Right lobe of liver (tissue), 6 donors: ENCODE measurements around the gene KLHL2. TPM values are rescaled to one million over a fixed set of nuclear protein-coding genes. Genes with fewer than 3 reads are reported as not detected.

Experiments used
- ATAC-seq, 4 donors: fragments of 200-7000 bp; cut with Tn5 transposase; one replicate each; pipeline ENCODE4 v1.9.1; 2020; ENCODE audit warnings: mild to moderate bottlenecking in 4 of 4, moderate library complexity in 4 of 4
- DNase-seq, 3 donors: peaks; one replicate each; pipeline ENCODE4 v3.0.0-alpha.2; 2020
- H3K27ac ChIP-seq, 3 donors: fragments of 200-600 bp; one replicate each; pipeline ENCODE4 v1.8.0; 2022
- H3K27me3 ChIP-seq, 2 donors: fragments of 200-600 bp; one replicate each; pipeline ENCODE4 v1.8.0; 2022
- H3K36me3 ChIP-seq, 4 donors: fragments of 200-600 bp; sonication (generic) in 1 of 4; one replicate each; pipeline versions ENCODE4 v1.5.1 to v1.8.0; 2017 to 2022; ENCODE audit warnings: control low read depth in 1 of 4
- H3K4me1 ChIP-seq, 4 donors: fragments of 200-600 bp; sonication (generic) in 1 of 4; one replicate each; pipeline versions ENCODE4 v1.5.1 to v1.8.0; 2017 to 2022; ENCODE audit warnings: control low read depth in 1 of 4
- H3K4me3 ChIP-seq, 3 donors: fragments of 200-600 bp; one replicate each; pipeline ENCODE4 v1.8.0; 2022
- H3K9me3 ChIP-seq, 4 donors: fragments of 200-600 bp; sonication (generic) in 1 of 4; one replicate each; pipeline versions ENCODE4 v1.5.1 to v1.8.0; 2017 to 2022; ENCODE audit warnings: control low read depth in 1 of 4
- POLR2A ChIP-seq: fragments of 450-650 bp; IDR thresholded peaks from one replicate; pipeline ENCODE4 v1.6.1; 2017; ENCODE audit warnings: antibody characterized with exemption, mild to moderate bottlenecking
- WGBS: methylation state at CpG from one replicate; pipeline ENCODE4 v1.1.6; 2018; ENCODE audit warnings: low coverage, low lambda C conversion rate; ENCODE audit not compliant: insufficient coverage; ENCODE audit errors: missing lambda C conversion rate; 5-methylcytosine and 5-hydroxymethylcytosine counted together
- intact Hi-C, 2 donors: fragments of 100-400 bp; cut with DNase I; formaldehyde crosslinking; loops; one replicate each; pipeline versions ENCODE4 v1.11.2 to v1.14.1; 2022
- total RNA-seq, 6 experiments: library from RNA; depleted of rRNA in 2 of 6; stranded (reverse); fragments of >200 nt in 2 of 6; fragmentation: NEBNext Ultra II Directional in 3 of 6; extraction: Animal tissue kit (Norgen Biotek cat#: 25700) in 3 of 6; gene quantifications; one replicate each; pipeline versions ENCODE4 v1.1.0 to v1.2.4, GENCODE V29; 2016 to 2023
- TF ChIP-seq, protein P1 (sequence below), 4 donors: fragments of 200-600 bp in 3 of 4; fragments of 450-650 bp in 1 of 4; IDR thresholded peaks; one replicate each; pipeline versions ENCODE4 v1.5.1 to v1.8.0; 2016 to 2022; ENCODE audit warnings: antibody characterized with exemption in 4 of 4, mild to moderate bottlenecking in 2 of 4
- donor health status: DM: no; HTN: yes; CAD: no.
- donor health status: DM: no; HTN: no; CAD: no.
- donor health status: DM: no; HTN: no; CAD: no.
- donor health status: DM: no; HTN: yes; CAD: no.
- donor health status: DM: no; HTN: yes; CAD: no.

The KLHL2 gene
- total RNA-seq, 6 experiments from 2014 or later = 15.6 to 25.3 (median 20.3) TPM

DNA sequence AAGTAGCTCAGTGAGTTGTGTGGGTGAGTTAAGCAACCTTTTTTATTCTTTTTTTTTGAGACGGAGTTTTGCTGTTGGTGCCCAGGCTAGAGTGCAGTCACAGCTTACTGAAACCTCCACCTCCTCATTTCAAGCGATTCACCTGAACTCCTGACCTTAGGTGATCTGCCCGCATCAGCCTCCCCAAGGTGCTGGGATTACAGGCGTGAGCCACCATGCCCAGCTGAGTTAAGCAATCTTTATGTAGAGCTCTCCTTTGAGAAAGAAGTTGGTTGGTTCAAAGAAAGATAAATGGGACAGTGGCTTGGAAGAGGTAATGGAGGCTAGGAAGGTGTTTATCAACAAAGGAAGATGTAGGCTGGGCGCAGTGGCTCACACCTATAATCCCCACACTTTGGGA, 123.3 kb downstream of the KLHL2 start:
- Histone ChIP-seq H3K27ac (peak overlapping the region in 2 of 3 donors; percentile 96 to 98), H3K9me3 (no peaks in the 10 kb centered on the region), H3K27me3 (no peaks in the 10 kb centered on the region), H3K4me3 (peak overlapping the region; percentile 69 to 93 (median 86)), H3K4me1 (peaks cover 0 to 38% (median 9%) of the 10 kb centered on the region in 4 donors), H3K36me3 (peaks cover 0 to 25% (median 0%) of the 10 kb centered on the region in 4 donors)
- WGBS = 46% methylated on average over 5 of the region's 5 CpGs
- intact Hi-C loops = no loop called here
- ATAC-seq (no peak), DNase-seq (no peak)
- TF ChIP-seq POLR2A = no peak
- TF ChIP-seq, protein P1, sequence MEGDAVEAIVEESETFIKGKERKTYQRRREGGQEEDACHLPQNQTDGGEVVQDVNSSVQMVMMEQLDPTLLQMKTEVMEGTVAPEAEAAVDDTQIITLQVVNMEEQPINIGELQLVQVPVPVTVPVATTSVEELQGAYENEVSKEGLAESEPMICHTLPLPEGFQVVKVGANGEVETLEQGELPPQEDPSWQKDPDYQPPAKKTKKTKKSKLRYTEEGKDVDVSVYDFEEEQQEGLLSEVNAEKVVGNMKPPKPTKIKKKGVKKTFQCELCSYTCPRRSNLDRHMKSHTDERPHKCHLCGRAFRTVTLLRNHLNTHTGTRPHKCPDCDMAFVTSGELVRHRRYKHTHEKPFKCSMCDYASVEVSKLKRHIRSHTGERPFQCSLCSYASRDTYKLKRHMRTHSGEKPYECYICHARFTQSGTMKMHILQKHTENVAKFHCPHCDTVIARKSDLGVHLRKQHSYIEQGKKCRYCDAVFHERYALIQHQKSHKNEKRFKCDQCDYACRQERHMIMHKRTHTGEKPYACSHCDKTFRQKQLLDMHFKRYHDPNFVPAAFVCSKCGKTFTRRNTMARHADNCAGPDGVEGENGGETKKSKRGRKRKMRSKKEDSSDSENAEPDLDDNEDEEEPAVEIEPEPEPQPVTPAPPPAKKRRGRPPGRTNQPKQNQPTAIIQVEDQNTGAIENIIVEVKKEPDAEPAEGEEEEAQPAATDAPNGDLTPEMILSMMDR (IDR thresholded peaks at IDR 0.05) = no peak

DNA sequence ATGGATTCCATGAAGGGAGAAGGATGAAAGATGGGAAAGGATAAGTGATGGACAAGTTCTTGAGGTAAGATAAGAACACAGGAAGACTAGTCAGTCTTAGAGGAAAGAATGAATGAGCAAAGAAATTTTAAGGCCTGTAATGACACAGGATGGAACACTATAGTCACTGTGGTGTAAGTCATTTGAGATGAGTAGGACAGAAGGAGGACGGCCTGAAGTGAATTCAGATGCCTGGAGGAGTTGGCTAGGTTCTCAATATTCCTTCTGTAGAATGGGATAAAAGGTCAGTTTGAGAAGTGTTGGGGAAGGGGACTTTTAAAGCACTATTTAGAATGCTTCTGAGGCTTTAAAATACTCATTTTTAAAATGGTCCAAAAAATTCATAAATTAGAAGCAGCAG, 124.0 kb downstream of the KLHL2 start:
- Histone ChIP-seq H3K36me3 (peaks cover 0 to 31% (median 0%) of the 10 kb centered on the region in 4 donors), H3K4me3 (peak overlapping the region; percentile 69 to 93 (median 86)), H3K4me1 (peaks cover 0 to 43% (median 10%) of the 10 kb centered on the region in 4 donors), H3K27ac (peak overlapping the region in 2 of 3 donors; percentile 1 to 98), H3K9me3 (no peaks in the 10 kb centered on the region), H3K27me3 (no peaks in the 10 kb centered on the region)
- TF ChIP-seq, protein P1 (IDR thresholded peaks at IDR 0.05) = no peak
- no peak for TF ChIP-seq POLR2A
- ATAC-seq (no peak), DNase-seq (no peak)
- intact Hi-C loops = no loop called here
- 41% methylated on average over 1 of the region's 1 CpG for WGBS

DNA sequence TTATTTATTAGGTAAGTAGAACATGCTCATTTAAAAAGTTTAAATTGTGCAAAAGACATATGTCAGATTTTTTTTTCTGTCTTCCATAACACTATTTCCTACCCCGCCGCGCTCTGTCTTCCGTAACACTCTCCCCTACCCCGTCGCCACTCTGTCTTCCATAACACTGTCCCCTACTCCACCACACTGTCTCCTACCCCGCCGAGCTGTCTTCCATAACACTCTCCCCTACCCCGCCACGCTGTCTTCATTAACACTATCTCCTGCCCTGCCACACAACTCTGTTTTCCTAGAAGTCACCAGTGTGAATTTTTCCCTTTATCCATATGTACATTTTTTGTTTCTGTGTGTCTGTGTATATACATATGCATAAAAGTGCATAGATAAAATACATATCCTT, 124.5 kb downstream of the KLHL2 start:
- Histone ChIP-seq H3K27me3 (no peaks in the 10 kb centered on the region), H3K4me1 (peaks cover 0 to 46% (median 12%) of the 10 kb centered on the region in 4 donors), H3K9me3 (no peaks in the 10 kb centered on the region), H3K36me3 (peaks cover 0 to 34% (median 0%) of the 10 kb centered on the region in 4 donors), H3K4me3 (peak overlapping the region in 2 of 3 donors; percentile 86 to 93), H3K27ac (peak overlapping the region in 1 of 3 donors; percentile 98)
- TF ChIP-seq POLR2A = no peak
- TF ChIP-seq, protein P1 (IDR thresholded peaks at IDR 0.05) = no peak
- intact Hi-C loops = no loop called here
- 25% methylated on average over 10 of the region's 10 CpGs for WGBS
- ATAC-seq = no peak
- DNase-seq = no peak

DNA sequence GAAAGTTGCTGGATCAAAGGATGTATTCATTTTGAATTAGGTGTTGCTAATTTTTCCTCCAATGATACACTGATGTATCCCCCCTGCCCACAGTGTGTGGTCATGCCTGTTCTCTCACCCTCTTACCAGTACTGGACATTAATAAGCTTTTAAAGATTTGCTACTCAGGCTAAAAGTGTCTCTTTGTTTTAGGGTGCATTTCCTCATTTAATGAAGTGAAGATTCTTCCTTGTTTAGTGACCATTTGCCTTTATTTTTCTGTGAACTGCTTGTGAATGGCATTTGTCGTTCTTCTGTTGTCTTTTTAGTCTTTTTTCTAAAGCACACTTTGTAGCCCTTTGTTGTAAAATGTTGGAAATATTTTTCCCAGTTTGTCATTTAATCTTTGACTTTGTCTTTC, 125.1 kb downstream of the KLHL2 start:
- H3K27me3 ChIP-seq = no peaks in the 10 kb centered on the region
- 18% methylated on average over 1 of the region's 1 CpG for WGBS
- intact Hi-C loops = no loop called here
- peaks cover 0 to 53% (median 13%) of the 10 kb centered on the region in 4 donors for H3K4me1 ChIP-seq
- H3K36me3 ChIP-seq = peaks cover 0 to 40% (median 0%) of the 10 kb centered on the region in 4 donors
- peak overlapping the region in 1 of 3 donors; percentile 98 for H3K27ac ChIP-seq
- TF ChIP-seq POLR2A = no peak
- TF ChIP-seq, protein P1 (IDR thresholded peaks at IDR 0.05) = no peak
- no peaks in the 10 kb centered on the region for H3K9me3 ChIP-seq
- DNase-seq (no peak), ATAC-seq (no peak)
- H3K4me3 ChIP-seq = peak overlapping the region in 1 of 3 donors; percentile 86
